Peyer's patch (tissue), 4 donors: ENCODE measurements around the gene MARK4. TPM values are rescaled to one million over a fixed set of nuclear protein-coding genes. Genes with fewer than 3 reads are reported as not detected.

Experiments used
- DNase-seq, 3 donors: peaks; one replicate each; pipeline ENCODE4 v3.0.0-alpha.2; 2017 to 2019
- H3K27ac ChIP-seq, 4 donors: fragments of 200-600 bp; sonication (generic); one replicate each; pipeline ENCODE4 v1.5.1; 2016 to 2019
- H3K27me3 ChIP-seq, 2 donors: fragments of 200-600 bp; sonication (generic); one replicate each; pipeline ENCODE4 v1.5.1; 2019
- H3K36me3 ChIP-seq, 3 donors: fragments of 200-600 bp; sonication (generic); one replicate each; pipeline ENCODE4 v1.5.1; 2016 to 2019
- H3K4me1 ChIP-seq, 4 donors: fragments of 200-600 bp; sonication (generic); one replicate each; pipeline ENCODE4 v1.5.1; 2016 to 2019
- H3K4me3 ChIP-seq, 4 donors: fragments of 200-600 bp; sonication (generic); 1 replicate in 3 of 4; 2 replicates in 1 of 4; pipeline ENCODE4 v1.5.1; 2016 to 2019; ENCODE audit warnings: mild to moderate bottlenecking in 1 of 4
- H3K9me3 ChIP-seq, 4 donors: fragments of 200-600 bp; sonication (generic); one replicate each; pipeline ENCODE4 v1.5.1; 2016 to 2019; ENCODE audit warnings: mild to moderate bottlenecking in 1 of 4
- CTCF ChIP-seq, 6 experiments: fragments of 450-650 bp in 4 of 6; fragments of 200-600 bp in 2 of 6; sonication (generic) in 1 of 6; IDR thresholded peaks; one replicate each; pipeline ENCODE4 v1.5.1; 2017 to 2019; ENCODE audit warnings: antibody characterized with exemption in 6 of 6, mild to moderate bottlenecking in 3 of 6, moderate library complexity in 1 of 6
- POLR2A ChIP-seq, 2 donors: fragments of 450-650 bp; IDR thresholded peaks; one replicate each; pipeline ENCODE4 v1.5.1; 2017; ENCODE audit warnings: antibody characterized with exemption in 2 of 2, mild to moderate bottlenecking in 2 of 2, moderate library complexity in 2 of 2
- total RNA-seq, 4 donors: library from RNA; depleted of rRNA; stranded (reverse); fragments of >200 nt; gene quantifications; one replicate each; pipeline ENCODE4 v1.1.0, GENCODE V29; 2016

MARK4 gene
- total RNA-seq, 4 donors from 2014 or later = 8.1 to 63.5 (median 23.4) TPM

GRCh38 chr19:45244133-45244794 lies 6.8 kb upstream of the MARK4 start:
- peak overlapping the region in 1 of 4 donors; percentile 1 for H3K4me3 ChIP-seq
- H3K27ac ChIP-seq = no peak overlapping the region
- no peak for DNase-seq
- no peaks in the 10 kb centered on the region for H3K27me3 ChIP-seq
- TF ChIP-seq CTCF (IDR thresholded peaks at IDR 0.05) (no peak), POLR2A (IDR thresholded peaks at IDR 0.05) (no peak)
- no peaks in the 10 kb centered on the region for H3K4me1 ChIP-seq
- H3K36me3 ChIP-seq = no peaks in the 10 kb centered on the region
- H3K9me3 ChIP-seq = no peaks in the 10 kb centered on the region

GRCh38 chr19:45245334-45245787 lies 5.7 kb upstream of the MARK4 start, which contains the start of gene EXOC3L2:
Gene EXOC3L2, minus strand, starts transcription at chr19:45245407. Its CDS starts 6,362 bp downstream, at chr19:45239045.
- peak within 1 kb of the TSS in 1 of 4 donors; percentile 1 for H3K4me3 ChIP-seq
- no peaks in the 10 kb centered on the region for H3K27me3 ChIP-seq
- H3K36me3 ChIP-seq = no peaks in the 10 kb centered on the region
- H3K4me1 ChIP-seq = peaks cover 0 to 3% (median 1%) of the 10 kb centered on the region in 4 donors
- DNase-seq = no peak
- no peak for TF ChIP-seq POLR2A (IDR thresholded peaks at IDR 0.05)
- TF ChIP-seq CTCF (IDR thresholded peaks at IDR 0.05) = no peak
- peak within 1 kb of the TSS in 2 of 4 donors; percentile 12 to 45 for H3K27ac ChIP-seq
- no peaks in the 10 kb centered on the region for H3K9me3 ChIP-seq

- DNase-seq = no peak
- Histone ChIP-seq H3K4me3 (no peak overlapping the region), H3K9me3 (no peaks in the 10 kb centered on the region), H3K36me3 (no peaks in the 10 kb centered on the region), H3K27ac (peak overlapping the region in 2 of 4 donors; percentile 12 to 45), H3K4me1 (peaks cover 0 to 6% (median 2%) of the 10 kb centered on the region in 4 donors), H3K27me3 (no peaks in the 10 kb centered on the region)
- TF ChIP-seq CTCF (IDR thresholded peaks at IDR 0.05) (no peak), POLR2A (IDR thresholded peaks at IDR 0.05) (no peak)
Measured at GRCh38 chr19:45245826-45246225, 5.2 kb upstream of the MARK4 start.

- no peak for TF ChIP-seq POLR2A (IDR thresholded peaks at IDR 0.05)
- TF ChIP-seq CTCF (IDR thresholded peaks at IDR 0.05) = no peak
- H3K36me3 ChIP-seq = no peaks in the 10 kb centered on the region
- no peak overlapping the region for H3K27ac ChIP-seq
Measured at GRCh38 chr19:45247136-45247535, 3.9 kb upstream of the MARK4 start.

GRCh38 chr19:45249261-45250033 lies 1.6 kb upstream of the MARK4 start:
- no peaks in the 10 kb centered on the region for H3K9me3 ChIP-seq
- no peaks in the 10 kb centered on the region for H3K36me3 ChIP-seq
- H3K27me3 ChIP-seq = no peaks in the 10 kb centered on the region
- no peak for DNase-seq
- H3K4me3 ChIP-seq = no peak overlapping the region
- H3K4me1 ChIP-seq = peaks cover 0 to 35% (median 13%) of the 10 kb centered on the region in 4 donors
- TF ChIP-seq POLR2A (IDR thresholded peaks at IDR 0.05) (no peak), CTCF (IDR thresholded peaks at IDR 0.05) (no peak)
- no peak overlapping the region for H3K27ac ChIP-seq

More at GRCh38 chr19:45247136-45247535, 3.9 kb upstream of the MARK4 start:
- no peaks in the 10 kb centered on the region for H3K27me3 ChIP-seq
- no peak for DNase-seq
- H3K4me1 ChIP-seq = peaks cover 0 to 12% (median 6%) of the 10 kb centered on the region in 4 donors
- H3K9me3 ChIP-seq = no peaks in the 10 kb centered on the region
- no peak overlapping the region for H3K4me3 ChIP-seq
